Naive thymus-derived CD8-positive, alpha-beta T cell (primary cell): Measurements from ENCODE around the gene NPAS3. TPM values are rescaled to one million over a fixed set of nuclear protein-coding genes. Genes with fewer than 3 reads are reported as not detected.

ENCODE experiments used
- ATAC-seq, 2 donors: fragments of 150-1000 bp; cut with Tn5 transposase in 1 of 2; sonication (Bioruptor Pico), chemical (Tn5 transposase) in 1 of 2; 1 replicate in 1 of 2; 2 replicates in 1 of 2; pipeline ENCODE4 v1.10.0; 2021; ENCODE audit warnings: mild to moderate bottlenecking in 2 of 2, moderate library complexity in 2 of 2
- POLR2A ChIA-PET: fragments of 350-600 bp; sonication (Branson Sonifier 250); formaldehyde crosslinking; loops from one replicate; lab custom pipeline; 2021; ENCODE audit warnings: antibody characterized with exemption; lab: Charles Lee
- DNase-seq, 10 donors: peaks; one replicate each; pipeline versions ENCODE4 v3.0.0 to v3.0.0-alpha.2; 2020 to 2022
- H3K27ac Mint-ChIP-seq, 10 donors: one replicate each; pipeline ENCODE4 v1.8.0; 2020 to 2022; ENCODE audit warnings: mild to moderate bottlenecking in 10 of 10, mixed read lengths in 10 of 10, moderate library complexity in 4 of 10, inconsistent platforms in 1 of 10
- H3K27me3 Mint-ChIP-seq, 5 donors: one replicate each; pipeline ENCODE4 v1.8.0; 2021 to 2022; ENCODE audit warnings: mixed read lengths in 5 of 5
- H3K36me3 Mint-ChIP-seq, 3 donors: one replicate each; pipeline ENCODE4 v1.8.0; 2020 to 2022; ENCODE audit warnings: mixed read lengths in 3 of 3, mild to moderate bottlenecking in 2 of 3, inconsistent platforms in 1 of 3
- H3K4me1 Mint-ChIP-seq, 4 donors: one replicate each; pipeline ENCODE4 v1.8.0; 2021 to 2022; ENCODE audit warnings: mixed read lengths in 4 of 4
- H3K4me3 Mint-ChIP-seq, 10 donors: one replicate each; pipeline ENCODE4 v1.8.0; 2020 to 2022; ENCODE audit warnings: mild to moderate bottlenecking in 10 of 10, mixed read lengths in 10 of 10, moderate library complexity in 6 of 10, inconsistent platforms in 1 of 10
- H3K9me3 Mint-ChIP-seq, 9 donors: one replicate each; pipeline ENCODE4 v1.8.0; 2020 to 2022; ENCODE audit warnings: mixed read lengths in 9 of 9, mild to moderate bottlenecking in 3 of 9, inconsistent platforms in 1 of 9, moderate library complexity in 1 of 9
- polyA plus RNA-seq, 3 donors: library from polyadenylated mRNA; unstranded; fragments of 300-500 nt; fragmentation: Illumina TruSeq; gene quantifications; one replicate each; pipeline ENCODE4 v1.2.3, GENCODE V29; 2021
- total RNA-seq, 8 experiments: library from RNA in 2 of 8; stranded (reverse) in 2 of 8; gene quantifications; one replicate each; pipeline ENCODE4 v1.2.3 and lab custom pipeline; 2021 to 2026

The NPAS3 gene
- total and polyA plus RNA-seq, 5 experiments from 2014 or later = not detected

- ATAC-seq (no peak), DNase-seq (no peak)
- Mint-ChIP-seq H3K4me1 (peaks cover 0 to 4% (median 2%) of the 10 kb centered on the region in 4 donors), H3K9me3 (no peaks in the 10 kb centered on the region), H3K27me3 (peaks cover 5 to 15% (median 11%) of the 10 kb centered on the region in 5 donors), H3K36me3 (no peaks in the 10 kb centered on the region), H3K4me3 (no peak overlapping the region), H3K27ac (no peak overlapping the region)
- POLR2A ChIA-PET = no interaction called here
These were observed 847.6 kb downstream of the NPAS3 start for GRCh38 chr14:33786091-33786825.

DNA sequence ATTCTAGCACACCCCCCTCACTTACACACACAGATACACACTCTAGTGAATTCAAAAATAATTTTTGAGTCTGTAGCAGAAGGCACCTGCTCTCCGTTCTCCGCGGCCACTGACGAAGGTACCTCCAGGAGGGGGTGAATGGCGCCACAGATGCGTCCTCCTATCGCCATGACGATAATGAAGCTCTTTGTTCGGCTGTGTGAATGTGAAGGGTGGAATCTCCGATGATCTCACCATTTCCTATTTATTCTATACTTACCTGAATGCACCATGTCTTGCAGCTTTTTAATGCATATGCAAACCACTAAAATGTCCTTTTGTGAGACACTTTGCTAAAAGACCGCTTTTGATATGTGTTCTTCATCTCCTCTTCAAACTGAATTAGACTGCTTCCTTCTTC, 849.5 kb downstream of the NPAS3 start:
- Mint-ChIP-seq H3K9me3 (no peaks in the 10 kb centered on the region), H3K4me1 (peaks cover 6 to 18% (median 7%) of the 10 kb centered on the region in 4 donors), H3K27ac (no peak overlapping the region), H3K27me3 (peaks cover 15 to 28% (median 25%) of the 10 kb centered on the region in 5 donors), H3K36me3 (no peaks in the 10 kb centered on the region), H3K4me3 (no peak overlapping the region)
- ATAC-seq = no peak
- no peak for DNase-seq
- POLR2A ChIA-PET = no interaction called here

DNA sequence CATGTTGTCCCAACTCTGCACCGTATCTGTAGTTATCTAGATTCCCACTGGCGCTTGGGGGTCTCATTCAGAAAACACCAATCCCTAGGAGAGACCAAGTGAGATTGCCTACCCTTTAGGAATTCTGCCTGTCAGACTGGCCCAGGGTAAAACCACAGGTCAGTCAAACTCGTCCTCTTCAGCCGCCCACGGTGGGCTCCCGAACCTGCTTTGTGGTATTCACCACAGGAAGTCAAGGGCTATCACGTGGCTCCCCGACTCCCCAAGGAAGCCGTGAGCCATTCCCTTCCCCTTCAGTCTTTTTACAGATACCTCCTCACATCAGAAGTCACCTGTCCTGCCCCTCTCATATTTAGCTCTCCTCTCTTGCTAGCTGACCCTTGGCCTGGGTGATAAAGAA, 852.3 kb downstream of the NPAS3 start:
- no peak overlapping the region for H3K27ac Mint-ChIP-seq
- H3K27me3 Mint-ChIP-seq = peaks cover 18 to 52% (median 32%) of the 10 kb centered on the region in 5 donors
- DNase-seq (no peak), ATAC-seq (no peak)
- POLR2A ChIA-PET = no interaction called here
- H3K36me3 Mint-ChIP-seq = no peaks in the 10 kb centered on the region
- peaks cover 6 to 20% (median 7%) of the 10 kb centered on the region in 4 donors for H3K4me1 Mint-ChIP-seq
- no peak overlapping the region for H3K4me3 Mint-ChIP-seq
- H3K9me3 Mint-ChIP-seq = no peaks in the 10 kb centered on the region

DNA sequence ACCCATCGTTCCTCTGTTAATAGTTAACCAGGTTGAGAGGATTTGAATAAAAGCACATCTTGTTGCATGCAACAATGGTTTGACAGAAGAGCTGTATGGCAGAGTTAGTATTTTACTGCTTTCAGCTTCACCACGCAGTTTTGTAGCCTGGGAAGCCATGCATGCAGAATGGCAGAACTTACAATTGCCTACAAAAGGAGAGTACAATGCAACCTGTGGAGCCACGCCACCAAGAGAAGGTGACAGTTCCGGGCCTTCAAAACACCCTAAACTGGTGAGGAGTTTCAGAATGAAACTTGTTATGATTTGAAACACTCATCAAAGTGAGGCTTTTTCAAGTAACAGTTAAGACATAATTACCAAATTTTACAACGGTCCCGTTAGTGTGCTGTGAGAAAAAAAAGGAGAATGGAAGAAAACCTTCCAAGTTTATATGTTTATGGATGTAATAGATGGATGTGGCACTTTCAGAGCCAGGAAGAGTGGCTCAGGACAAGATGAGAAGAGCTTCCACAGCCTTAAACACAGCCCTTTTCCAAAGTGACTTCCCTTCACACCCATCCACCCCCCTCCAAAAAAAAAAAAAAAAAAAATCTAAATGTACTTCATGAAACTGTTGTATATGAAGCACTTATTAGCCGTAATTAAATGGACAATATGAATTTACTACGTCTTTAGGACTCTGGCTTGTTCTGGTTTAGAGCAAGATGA, 853.5 kb downstream of the NPAS3 start:
- H3K36me3 Mint-ChIP-seq = no peaks in the 10 kb centered on the region
- POLR2A ChIA-PET = no interaction called here
- no peak for DNase-seq
- H3K27me3 Mint-ChIP-seq = peaks cover 18 to 61% (median 31%) of the 10 kb centered on the region in 5 donors
- H3K4me3 Mint-ChIP-seq = peak overlapping the region in 5 of 10 donors; percentile 56 to 77 (median 75)
- H3K27ac Mint-ChIP-seq = no peak overlapping the region
- H3K4me1 Mint-ChIP-seq = peaks cover 6 to 20% (median 7%) of the 10 kb centered on the region in 4 donors
- no peaks in the 10 kb centered on the region for H3K9me3 Mint-ChIP-seq
- ATAC-seq = no peak

DNA sequence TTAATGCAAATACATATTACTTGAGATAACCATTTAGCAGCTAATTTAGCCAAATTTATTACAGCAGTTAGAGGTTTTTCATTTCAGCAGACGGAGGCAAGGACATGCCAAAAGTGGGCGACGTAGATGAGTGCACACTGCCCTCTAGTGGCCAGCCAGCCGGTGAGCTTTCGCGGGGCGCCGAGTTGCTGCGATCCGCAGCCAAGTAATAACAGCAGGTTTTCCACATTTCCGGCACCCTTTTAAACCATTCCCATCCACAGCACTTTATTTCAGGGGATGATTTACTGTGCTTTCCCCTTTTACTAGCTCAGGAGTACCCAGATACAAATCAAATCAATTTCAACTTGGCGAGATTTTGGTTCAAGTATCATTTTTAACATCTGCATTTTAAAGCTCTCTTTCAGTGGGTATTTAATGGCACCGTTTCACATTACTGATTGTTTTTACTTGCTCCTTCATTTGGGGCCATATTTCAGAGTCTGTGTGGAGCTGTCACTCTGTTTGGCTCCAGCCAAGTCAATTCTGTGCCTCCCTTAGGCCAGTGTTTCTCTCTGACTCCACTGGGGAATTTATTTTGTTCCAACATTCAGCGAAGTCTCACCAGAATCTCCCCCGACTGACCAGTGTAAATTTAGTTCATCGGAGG, 854.2 kb downstream of the NPAS3 start:
- H3K9me3 Mint-ChIP-seq = no peaks in the 10 kb centered on the region
- H3K4me1 Mint-ChIP-seq = peaks cover 6 to 20% (median 7%) of the 10 kb centered on the region in 4 donors
- DNase-seq (peak; percentile 8 to 65 (median 49)), ATAC-seq (no peak)
- POLR2A ChIA-PET = no interaction called here
- no peaks in the 10 kb centered on the region for H3K36me3 Mint-ChIP-seq
- H3K27me3 Mint-ChIP-seq = peaks cover 20 to 68% (median 35%) of the 10 kb centered on the region in 5 donors
- H3K4me3 Mint-ChIP-seq = peak overlapping the region in 9 of 10 donors; percentile 38 to 77 (median 69)
- H3K27ac Mint-ChIP-seq = no peak overlapping the region

DNA sequence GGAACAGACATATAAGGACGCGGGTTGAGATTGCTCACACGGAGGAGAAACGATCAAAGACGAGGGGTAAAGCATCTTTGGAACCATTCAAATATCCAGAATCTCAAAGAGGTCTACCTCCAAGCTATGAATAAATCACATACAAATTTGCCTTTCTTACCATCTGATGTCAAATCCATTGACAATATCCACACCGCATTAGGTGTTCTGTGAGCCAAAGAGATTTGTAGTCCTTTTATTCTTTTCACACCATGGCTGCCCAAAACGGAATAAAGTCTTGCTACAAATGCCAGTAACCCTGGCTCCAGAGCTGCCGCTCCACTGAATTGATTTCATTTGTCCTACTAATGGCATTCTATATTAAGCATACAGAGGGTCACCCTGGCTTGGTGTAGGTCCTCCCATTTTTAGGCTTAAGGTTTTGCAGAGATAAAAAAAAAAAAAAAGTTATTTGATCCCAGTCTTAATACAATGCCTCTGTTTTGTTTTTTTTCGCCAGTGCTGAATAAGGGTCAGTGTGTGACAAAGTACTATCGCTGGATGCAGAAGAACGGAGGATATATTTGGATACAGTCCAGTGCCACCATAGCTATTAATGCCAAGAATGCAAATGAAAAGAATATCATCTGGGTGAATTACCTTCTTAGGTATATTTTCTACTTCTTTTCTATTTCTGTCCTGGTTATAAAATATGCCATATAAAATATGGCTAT, 854.9 kb downstream of the NPAS3 start:
- H3K4me1 Mint-ChIP-seq = peaks cover 6 to 20% (median 7%) of the 10 kb centered on the region in 4 donors

DNA sequence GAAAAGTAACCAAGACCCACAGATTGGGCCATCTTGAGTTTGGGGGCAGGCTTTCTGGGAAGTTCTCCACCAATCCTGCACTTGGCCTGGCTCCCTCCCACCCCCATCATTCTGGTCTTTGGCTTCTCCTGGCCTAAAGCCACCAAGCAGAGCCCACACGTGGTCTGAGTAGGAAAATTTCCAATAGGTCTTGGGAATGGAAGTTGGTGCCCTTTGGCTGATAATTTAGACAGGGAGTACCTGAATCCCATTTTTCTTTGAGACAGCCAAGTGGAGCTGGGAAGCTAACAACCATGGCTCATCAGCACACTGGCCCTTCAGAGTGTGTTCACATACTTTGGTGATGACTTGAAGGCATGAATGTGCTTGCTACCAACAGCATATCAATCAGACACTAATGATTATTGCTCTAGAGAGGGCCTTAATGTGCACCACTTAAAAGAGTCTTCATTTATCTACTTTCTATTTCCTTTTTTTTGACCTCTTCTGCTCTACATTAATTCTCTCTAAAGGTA, 856.2 kb downstream of the NPAS3 start:
- H3K36me3 Mint-ChIP-seq = no peaks in the 10 kb centered on the region
- DNase-seq = no peak
- peaks cover 24 to 78% (median 49%) of the 10 kb centered on the region in 5 donors for H3K27me3 Mint-ChIP-seq
- H3K4me3 Mint-ChIP-seq = no peak overlapping the region
- ATAC-seq = no peak
- peaks cover 6 to 20% (median 8%) of the 10 kb centered on the region in 4 donors for H3K4me1 Mint-ChIP-seq
- POLR2A ChIA-PET = no interaction called here
- H3K27ac Mint-ChIP-seq = no peak overlapping the region
- H3K9me3 Mint-ChIP-seq = no peaks in the 10 kb centered on the region

More for the DNA sequence above, 854.9 kb downstream of the NPAS3 start:
- Mint-ChIP-seq H3K27me3 (peaks cover 23 to 75% (median 42%) of the 10 kb centered on the region in 5 donors), H3K27ac (no peak overlapping the region), H3K36me3 (no peaks in the 10 kb centered on the region), H3K4me3 (peak overlapping the region in 1 of 10 donors; percentile 56), H3K9me3 (no peaks in the 10 kb centered on the region)
- POLR2A ChIA-PET = no interaction called here
- ATAC-seq (no peak), DNase-seq (no peak)

DNA sequence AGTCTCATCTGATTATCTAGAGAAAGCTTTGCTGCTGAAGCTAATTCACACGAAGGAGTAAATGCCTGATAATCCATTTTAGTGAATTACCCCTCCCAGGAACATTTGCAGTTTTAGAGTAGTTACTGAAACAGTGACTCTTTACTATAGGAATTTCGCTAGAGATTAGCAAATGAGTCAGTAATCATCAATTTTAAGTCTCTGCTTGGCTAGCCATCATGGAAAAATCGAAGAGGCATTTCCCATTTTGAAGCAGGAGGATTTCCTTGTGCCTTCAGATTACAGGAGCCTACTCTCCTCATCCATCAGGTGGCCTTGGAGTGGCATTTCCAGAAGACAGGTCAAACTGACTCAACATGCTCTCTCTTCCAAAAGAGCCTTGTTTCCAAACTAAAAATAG, 857.7 kb downstream of the NPAS3 start:
- peaks cover 24 to 79% (median 51%) of the 10 kb centered on the region in 5 donors for H3K27me3 Mint-ChIP-seq
- no peak for DNase-seq
- H3K27ac Mint-ChIP-seq = no peak overlapping the region
- peaks cover 0 to 3% (median 0%) of the 10 kb centered on the region in 9 donors for H3K9me3 Mint-ChIP-seq
- ATAC-seq = no peak
- H3K4me3 Mint-ChIP-seq = no peak overlapping the region
- H3K36me3 Mint-ChIP-seq = peaks cover 2 to 5% (median 3%) of the 10 kb centered on the region in 3 donors
- POLR2A ChIA-PET = no interaction called here
- H3K4me1 Mint-ChIP-seq = peaks cover 6 to 21% (median 11%) of the 10 kb centered on the region in 4 donors

- peaks cover 2 to 6% (median 3%) of the 10 kb centered on the region in 3 donors for H3K36me3 Mint-ChIP-seq
- no peak overlapping the region for H3K27ac Mint-ChIP-seq
- DNase-seq (no peak), ATAC-seq (no peak)
- peaks cover 16 to 71% (median 34%) of the 10 kb centered on the region in 5 donors for H3K27me3 Mint-ChIP-seq
- peaks cover 0 to 3% (median 0%) of the 10 kb centered on the region in 9 donors for H3K9me3 Mint-ChIP-seq
- peak overlapping the region in 3 of 10 donors; percentile 22 to 61 (median 39) for H3K4me3 Mint-ChIP-seq
- peaks cover 3 to 6% (median 5%) of the 10 kb centered on the region in 4 donors for H3K4me1 Mint-ChIP-seq
- POLR2A ChIA-PET = no interaction called here
These were observed 861.3 kb downstream of the NPAS3 start for GRCh38 chr14:33799705-33800570.

DNA sequence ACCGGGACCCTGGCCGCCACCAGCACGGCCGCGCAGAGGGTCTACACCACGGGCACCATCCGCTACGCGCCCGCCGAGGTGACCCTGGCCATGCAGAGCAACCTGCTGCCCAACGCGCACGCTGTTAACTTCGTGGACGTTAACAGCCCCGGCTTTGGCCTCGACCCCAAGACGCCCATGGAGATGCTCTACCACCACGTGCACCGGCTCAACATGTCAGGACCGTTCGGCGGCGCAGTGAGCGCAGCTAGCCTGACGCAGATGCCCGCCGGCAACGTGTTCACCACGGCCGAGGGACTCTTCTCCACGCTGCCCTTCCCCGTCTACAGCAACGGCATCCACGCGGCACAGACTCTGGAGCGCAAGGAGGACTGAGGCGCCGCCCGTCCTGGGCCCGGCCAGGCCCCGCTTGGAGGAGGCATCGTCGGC, 862.1 kb downstream of the NPAS3 start:
- H3K27ac Mint-ChIP-seq = no peak overlapping the region
- H3K4me3 Mint-ChIP-seq = peak overlapping the region in 4 of 10 donors; percentile 45 to 71 (median 50)
- peaks cover 3 to 6% (median 5%) of the 10 kb centered on the region in 4 donors for H3K4me1 Mint-ChIP-seq
- peaks cover 2 to 6% (median 3%) of the 10 kb centered on the region in 3 donors for H3K36me3 Mint-ChIP-seq
- DNase-seq (no peak), ATAC-seq (no peak)
- H3K27me3 Mint-ChIP-seq = peaks cover 14 to 68% (median 33%) of the 10 kb centered on the region in 5 donors
- POLR2A ChIA-PET = no interaction called here
- H3K9me3 Mint-ChIP-seq = peaks cover 0 to 3% (median 0%) of the 10 kb centered on the region in 9 donors

- H3K36me3 Mint-ChIP-seq = peaks cover 2 to 6% (median 3%) of the 10 kb centered on the region in 3 donors
- H3K4me1 Mint-ChIP-seq = peaks cover 3 to 6% (median 5%) of the 10 kb centered on the region in 4 donors
- H3K27me3 Mint-ChIP-seq = peaks cover 14 to 56% (median 28%) of the 10 kb centered on the region in 5 donors
- peaks cover 0 to 3% (median 0%) of the 10 kb centered on the region in 9 donors for H3K9me3 Mint-ChIP-seq
- no peak for DNase-seq
- H3K4me3 Mint-ChIP-seq = no peak overlapping the region
- POLR2A ChIA-PET = no interaction called here
- ATAC-seq = no peak
- H3K27ac Mint-ChIP-seq = no peak overlapping the region
These were observed 864.1 kb downstream of the NPAS3 start for GRCh38 chr14:33802737-33803136.
